ENCODE measurements around the gene NT5DC1.

NT5DC1 gene

GRCh38 chr6:116168148-116168547, 67.5 kb downstream of the NT5DC1 start:
- in situ Hi-C loops (cut with HindIII; ENCODE audit: low pct_ligation_motif_present, low pct_unique_long_range_greater_than_20kb, low sequenced_read_pairs), result no loop called here
- DNase-seq, result no peak

- no peak for DNase-seq
- in situ Hi-C loops (cut with HindIII; ENCODE audit: low pct_ligation_motif_present, low pct_unique_long_range_greater_than_20kb, low sequenced_read_pairs), result no loop called here
Observed at GRCh38 chr6:116169880-116170279, 69.2 kb downstream of the NT5DC1 start.

- no peak for DNase-seq
- in situ Hi-C loops (cut with HindIII; ENCODE audit: low pct_ligation_motif_present, low pct_unique_long_range_greater_than_20kb, low sequenced_read_pairs), result no loop called here
Observed at GRCh38 chr6:116170358-116171057, 69.9 kb downstream of the NT5DC1 start.

GRCh38 chr6:116173928-116174327, 73.3 kb downstream of the NT5DC1 start:
- no peak for DNase-seq
- in situ Hi-C loops (cut with HindIII; ENCODE audit: low pct_ligation_motif_present, low pct_unique_long_range_greater_than_20kb, low sequenced_read_pairs), result no loop called here

- in situ Hi-C loops (cut with HindIII; ENCODE audit: low pct_ligation_motif_present, low pct_unique_long_range_greater_than_20kb, low sequenced_read_pairs), result no loop called here
- peak; percentile 5 for DNase-seq
Observed at GRCh38 chr6:116175344-116175743, 74.7 kb downstream of the NT5DC1 start.

GRCh38 chr6:116176596-116176995, 75.9 kb downstream of the NT5DC1 start:
- DNase-seq, result no peak
- in situ Hi-C loops (cut with HindIII; ENCODE audit: low pct_ligation_motif_present, low pct_unique_long_range_greater_than_20kb, low sequenced_read_pairs), result no loop called here

- in situ Hi-C loops (cut with HindIII; ENCODE audit: low pct_ligation_motif_present, low pct_unique_long_range_greater_than_20kb, low sequenced_read_pairs), result no loop called here
- DNase-seq, result no peak
Observed at GRCh38 chr6:116180375-116180774, 79.7 kb downstream of the NT5DC1 start.

GRCh38 chr6:116189472-116189871, 88.8 kb downstream of the NT5DC1 start:
- in situ Hi-C loops (cut with HindIII; ENCODE audit: low pct_ligation_motif_present, low pct_unique_long_range_greater_than_20kb, low sequenced_read_pairs), result no loop called here
- DNase-seq, result no peak

GRCh38 chr6:116190550-116190949, 89.9 kb downstream of the NT5DC1 start:
- DNase-seq, result no peak
- in situ Hi-C loops (cut with HindIII; ENCODE audit: low pct_ligation_motif_present, low pct_unique_long_range_greater_than_20kb, low sequenced_read_pairs), result no loop called here

- no peak for DNase-seq
- in situ Hi-C loops (cut with HindIII; ENCODE audit: low pct_ligation_motif_present, low pct_unique_long_range_greater_than_20kb, low sequenced_read_pairs), result no loop called here
Observed at GRCh38 chr6:116191881-116192280, 91.2 kb downstream of the NT5DC1 start.

GRCh38 chr6:116192786-116193185, 92.1 kb downstream of the NT5DC1 start:
- DNase-seq, result no peak
- in situ Hi-C loops (cut with HindIII; ENCODE audit: low pct_ligation_motif_present, low pct_unique_long_range_greater_than_20kb, low sequenced_read_pairs), result no loop called here

- in situ Hi-C loops (cut with HindIII; ENCODE audit: low pct_ligation_motif_present, low pct_unique_long_range_greater_than_20kb, low sequenced_read_pairs), result no loop called here
- DNase-seq, result no peak
Observed at GRCh38 chr6:116196841-116197240, 96.2 kb downstream of the NT5DC1 start.

- no peak for DNase-seq
- in situ Hi-C loops (cut with HindIII; ENCODE audit: low pct_ligation_motif_present, low pct_unique_long_range_greater_than_20kb, low sequenced_read_pairs), result no loop called here
Observed at GRCh38 chr6:116200619-116201249, 100.1 kb downstream of the NT5DC1 start.

- in situ Hi-C loops (cut with HindIII; ENCODE audit: low pct_ligation_motif_present, low pct_unique_long_range_greater_than_20kb, low sequenced_read_pairs), result no loop called here
- DNase-seq, result no peak
Observed at GRCh38 chr6:116201538-116201937, 100.9 kb downstream of the NT5DC1 start.

- in situ Hi-C loops (cut with HindIII; ENCODE audit: low pct_ligation_motif_present, low pct_unique_long_range_greater_than_20kb, low sequenced_read_pairs), result no loop called here
- no peak for DNase-seq
Observed at GRCh38 chr6:116205281-116205680, 104.6 kb downstream of the NT5DC1 start.

GRCh38 chr6:116206231-116206903, 105.7 kb downstream of the NT5DC1 start:
- in situ Hi-C loops (cut with HindIII; ENCODE audit: low pct_ligation_motif_present, low pct_unique_long_range_greater_than_20kb, low sequenced_read_pairs), result no loop called here
- no peak for DNase-seq

- in situ Hi-C loops (cut with HindIII; ENCODE audit: low pct_ligation_motif_present, low pct_unique_long_range_greater_than_20kb, low sequenced_read_pairs), result no loop called here
- no peak for DNase-seq
Observed at GRCh38 chr6:116208056-116208785, 107.6 kb downstream of the NT5DC1 start.

- in situ Hi-C loops (cut with HindIII; ENCODE audit: low pct_ligation_motif_present, low pct_unique_long_range_greater_than_20kb, low sequenced_read_pairs), result no loop called here
Observed at GRCh38 chr6:116210316-116210715, 109.7 kb downstream of the NT5DC1 start.

GRCh38 chr6:116210750-116211425, 110.2 kb downstream of the NT5DC1 start:
- in situ Hi-C loops (cut with HindIII; ENCODE audit: low pct_ligation_motif_present, low pct_unique_long_range_greater_than_20kb, low sequenced_read_pairs), result no loop called here
- DNase-seq, result peak; percentile 57

More at GRCh38 chr6:116210316-116210715, 109.7 kb downstream of the NT5DC1 start:
- no peak for DNase-seq
